ACC112 (cell line): ENCODE measurements around the gene AATK.
"Not testable (repeated sequence)": the region's sequence is repeated elsewhere in the genome, so short reads cannot be mapped to it uniquely, and the experiment has no call there.

Source experiments
- H2AFZ ChIP-seq: fragments of 200-600 bp; sonication (generic); one replicate; pipeline ENCODE4 v1.6.0; 2017; ENCODE audit warnings: antibody characterized with exemption, low read length; ENCODE audit not compliant: unreplicated experiment
- H3K27ac ChIP-seq: fragments of 200-600 bp; sonication (generic); 2 replicates; pipeline ENCODE4 v1.5.1; 2014; ENCODE audit warnings: low read depth, mild to moderate bottlenecking, antibody characterized with exemption, low read length, moderate library complexity
- H3K27me3 ChIP-seq: fragments of 200-600 bp; sonication (generic); 2 replicates; pipeline ENCODE4 v1.6.1; 2014; ENCODE audit warnings: mild to moderate bottlenecking, antibody characterized with exemption, low read length, moderate library complexity, mixed read lengths; ENCODE audit not compliant: insufficient read depth
- H3K36me3 ChIP-seq: fragments of 200-600 bp; sonication (generic); 2 replicates; pipeline ENCODE4 v1.6.1; 2016; ENCODE audit warnings: mild to moderate bottlenecking, antibody characterized with exemption, low read length, moderate library complexity, mixed read lengths; ENCODE audit not compliant: insufficient read depth
- H3K4me1 ChIP-seq: fragments of 200-600 bp; sonication (generic); one replicate; pipeline ENCODE4 v1.6.1; 2016; ENCODE audit warnings: low read length, mixed read lengths; ENCODE audit not compliant: insufficient read depth, unreplicated experiment, control insufficient read depth
- H3K4me3 ChIP-seq: fragments of 200-600 bp; sonication (generic); 2 replicates; pipeline ENCODE4 v1.5.1; 2014; ENCODE audit warnings: mild to moderate bottlenecking, low read depth, low read length
- H3K79me2 ChIP-seq: fragments of 200-600 bp; sonication (generic); one replicate; pipeline ENCODE4 v1.6.0; 2016; ENCODE audit warnings: low read length; ENCODE audit not compliant: control insufficient read depth, unreplicated experiment, insufficient read depth

AATK gene

GRCh38 chr17:81160306-81160705 lies 5.7 kb downstream of the AATK start:
- H3K79me2 ChIP-seq: no peaks in the 10 kb centered on the region
- H3K27me3 ChIP-seq: peaks cover 7% of the 10 kb centered on the region; the same call in 1 of the 2 replicates
- no peaks in the 10 kb centered on the region for H3K36me3 ChIP-seq
- no peak overlapping the region for H3K27ac ChIP-seq
- H3K4me1 ChIP-seq: no peaks in the 10 kb centered on the region
- H2AFZ ChIP-seq: no peak overlapping the region
- H3K4me3 ChIP-seq: no peak overlapping the region

- no peak overlapping the region for H2AFZ ChIP-seq
- no peaks in the 10 kb centered on the region for H3K36me3 ChIP-seq
- H3K4me3 ChIP-seq: no peak overlapping the region
- H3K27ac ChIP-seq: no peak overlapping the region
- no peaks in the 10 kb centered on the region for H3K79me2 ChIP-seq
- no peaks in the 10 kb centered on the region for H3K4me1 ChIP-seq
- H3K27me3 ChIP-seq: 0 out of 2 replicates have a peak, but pooled peaks cover 2% of the 10 kb centered on the region
Measured at GRCh38 chr17:81159611-81160265, 6.3 kb downstream of the AATK start.

- Histone ChIP-seq H3K79me2 (no peaks in the 10 kb centered on the region), H3K36me3 (no peaks in the 10 kb centered on the region), H3K27me3 (no peaks in the 10 kb centered on the region), H3K4me1 (no peaks in the 10 kb centered on the region), H3K4me3 (no peak overlapping the region), H3K27ac (no peak overlapping the region), H2AFZ (no peak overlapping the region)
Measured at GRCh38 chr17:81158688-81159590, 7.1 kb downstream of the AATK start.

GRCh38 chr17:81157848-81158687 lies 8.0 kb downstream of the AATK start:
- Histone ChIP-seq H3K79me2 (no peaks in the 10 kb centered on the region), H3K4me3 (no peak overlapping the region), H3K36me3 (no peaks in the 10 kb centered on the region), H3K27me3 (no peaks in the 10 kb centered on the region), H2AFZ (no peak overlapping the region), H3K27ac (no peak overlapping the region), H3K4me1 (no peaks in the 10 kb centered on the region)

GRCh38 chr17:81156866-81157805 lies 8.9 kb downstream of the AATK start:
- Histone ChIP-seq H3K4me3 (no peak overlapping the region), H3K36me3 (no peaks in the 10 kb centered on the region), H2AFZ (no peak overlapping the region), H3K79me2 (no peaks in the 10 kb centered on the region), H3K27me3 (no peaks in the 10 kb centered on the region), H3K4me1 (no peaks in the 10 kb centered on the region), H3K27ac (no peak overlapping the region)

GRCh38 chr17:81154961-81155360 lies 11.1 kb downstream of the AATK start:
- H3K27ac ChIP-seq: no peak overlapping the region
- no peak overlapping the region for H2AFZ ChIP-seq
- H3K4me3 ChIP-seq: no peak overlapping the region
- H3K79me2 ChIP-seq: no peaks in the 10 kb centered on the region
- no peaks in the 10 kb centered on the region for H3K36me3 ChIP-seq
- H3K27me3 ChIP-seq: no peaks in the 10 kb centered on the region
- H3K4me1 ChIP-seq: peaks cover 8% of the 10 kb centered on the region

GRCh38 chr17:81154016-81154415 lies 12.0 kb downstream of the AATK start:
- not testable (repeated sequence) for H3K4me1 ChIP-seq, H3K27ac ChIP-seq, H3K27me3 ChIP-seq, H3K36me3 ChIP-seq, H3K4me3 ChIP-seq, H3K79me2 ChIP-seq, H2AFZ ChIP-seq

GRCh38 chr17:81153340-81153803 lies 12.6 kb downstream of the AATK start:
- Histone ChIP-seq H3K36me3 (no peaks in the 10 kb centered on the region), H3K27ac (no peak overlapping the region), H2AFZ (no peak overlapping the region), H3K4me1 (peaks cover 8% of the 10 kb centered on the region), H3K4me3 (no peak overlapping the region), H3K27me3 (no peaks in the 10 kb centered on the region), H3K79me2 (no peaks in the 10 kb centered on the region)

GRCh38 chr17:81152288-81152828 lies 13.7 kb downstream of the AATK start:
- Histone ChIP-seq H3K4me1 (peaks cover 8% of the 10 kb centered on the region), H3K79me2 (no peaks in the 10 kb centered on the region), H2AFZ (no peak overlapping the region), H3K27me3 (no peaks in the 10 kb centered on the region), H3K27ac (no peak overlapping the region), H3K4me3 (no peak overlapping the region), H3K36me3 (no peaks in the 10 kb centered on the region)
